Activated CD4-positive, alpha-beta memory T cell treated with anti-CD3 and anti-CD28 coated beads, Interleukin-2, amount 10 ng/mL, durations not matched to agents 7 days and 5 days (primary cell): Measurements from ENCODE around the gene SBF1. TPM values are rescaled to one million over a fixed set of nuclear protein-coding genes. Genes with fewer than 3 reads are reported as not detected.
"Not testable (repeated sequence)": the region's sequence is repeated elsewhere in the genome, so short reads cannot be mapped to it uniquely, and the experiment has no call there.

Experiments used
- CTCF ChIA-PET: fragments of 350-600 bp; sonication (Branson Sonifier 250); formaldehyde crosslinking; loops from one replicate; lab custom pipeline; 2021; ENCODE audit warnings: antibody characterized with exemption, inconsistent platforms; lab: Charles Lee
- POLR2A ChIA-PET: fragments of 350-600 bp; sonication (Branson Sonifier 250); formaldehyde crosslinking; loops from one replicate; lab custom pipeline; 2021; ENCODE audit warnings: antibody characterized with exemption; lab: Charles Lee
- DNase-seq: peaks from one replicate; pipeline ENCODE4 v3.0.0-alpha.2; 2020
- H3K27ac Mint-ChIP-seq: one replicate; pipeline ENCODE4 v1.8.0; 2021; ENCODE audit warnings: mild to moderate bottlenecking, mixed read lengths
- H3K27me3 Mint-ChIP-seq: one replicate; pipeline ENCODE4 v1.8.0; 2021; ENCODE audit warnings: mixed read lengths
- H3K36me3 Mint-ChIP-seq: one replicate; pipeline ENCODE4 v1.8.0; 2021; ENCODE audit warnings: low read depth, mixed read lengths
- H3K4me1 Mint-ChIP-seq: one replicate; pipeline ENCODE4 v1.8.0; 2021; ENCODE audit warnings: mixed read lengths
- H3K4me3 Mint-ChIP-seq: one replicate; pipeline ENCODE4 v1.8.0; 2021; ENCODE audit warnings: mild to moderate bottlenecking, mixed read lengths
- H3K9me3 Mint-ChIP-seq: one replicate; pipeline ENCODE4 v1.8.0; 2021; ENCODE audit warnings: mixed read lengths
- total RNA-seq, 2 experiments: library from RNA; stranded (reverse); gene quantifications; one replicate each; pipeline ENCODE4 v1.2.3, GENCODE V29; 2021

The SBF1 gene
- total RNA-seq, 2 experiments from 2014 or later: 181 to 196 TPM

- Mint-ChIP-seq H3K27ac (no peak overlapping the region), H3K4me1 (no peaks in the 10 kb centered on the region), H3K36me3 (peaks cover 21% of the 10 kb centered on the region), H3K9me3 (no peaks in the 10 kb centered on the region), H3K27me3 (no peaks in the 10 kb centered on the region), H3K4me3 (no peak overlapping the region)
- ChIA-PET CTCF (no interaction called here), POLR2A (interaction anchor here (1.1 kb wide), 1 partner anchor 74 kb away, joined by 3 read pairs; no protein-coding TSS in a partner anchor)
- DNase-seq: no peak
These were observed 39.4 kb downstream of the SBF1 start for GRCh38 chr22:50435291-50436014.

DNA sequence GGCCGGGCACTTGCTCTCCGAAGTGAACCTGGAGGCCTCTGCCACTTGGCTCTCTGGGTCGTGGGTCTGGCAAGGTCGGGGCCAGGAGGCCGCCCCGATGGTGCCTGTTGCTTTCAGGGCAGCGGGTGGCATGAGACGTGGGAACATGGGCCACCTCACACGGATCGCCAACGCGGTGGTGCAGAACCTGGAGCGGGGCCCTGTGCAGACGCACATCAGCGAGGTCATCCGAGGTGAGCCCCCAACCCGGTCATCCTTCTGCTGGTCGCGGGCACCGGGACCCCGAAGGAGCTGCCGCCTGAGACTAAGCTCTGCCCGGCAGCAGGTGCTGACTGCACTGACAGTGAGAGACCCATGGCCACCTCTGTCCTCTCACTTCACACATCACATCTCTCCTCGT, 40.0 kb downstream of the SBF1 start:
- Mint-ChIP-seq H3K36me3 (peaks cover 21% of the 10 kb centered on the region), H3K27me3 (no peaks in the 10 kb centered on the region), H3K4me1 (no peaks in the 10 kb centered on the region), H3K4me3 (no peak overlapping the region), H3K9me3 (no peaks in the 10 kb centered on the region), H3K27ac (no peak overlapping the region)
- POLR2A ChIA-PET: no interaction called here
- CTCF ChIA-PET: no interaction called here
- no peak for DNase-seq

- DNase-seq, H3K4me3 Mint-ChIP-seq, POLR2A ChIA-PET, H3K27me3 Mint-ChIP-seq, H3K4me1 Mint-ChIP-seq, H3K9me3 Mint-ChIP-seq, CTCF ChIA-PET, H3K27ac Mint-ChIP-seq: not testable (repeated sequence)
- peaks cover 31% of the 10 kb centered on the region for H3K36me3 Mint-ChIP-seq
These were observed 41.8 kb downstream of the SBF1 start for GRCh38 chr22:50432877-50433510.

GRCh38 chr22:50432131-50432876, 42.5 kb downstream of the SBF1 start:
- H3K4me3 Mint-ChIP-seq: no peak overlapping the region

DNA sequence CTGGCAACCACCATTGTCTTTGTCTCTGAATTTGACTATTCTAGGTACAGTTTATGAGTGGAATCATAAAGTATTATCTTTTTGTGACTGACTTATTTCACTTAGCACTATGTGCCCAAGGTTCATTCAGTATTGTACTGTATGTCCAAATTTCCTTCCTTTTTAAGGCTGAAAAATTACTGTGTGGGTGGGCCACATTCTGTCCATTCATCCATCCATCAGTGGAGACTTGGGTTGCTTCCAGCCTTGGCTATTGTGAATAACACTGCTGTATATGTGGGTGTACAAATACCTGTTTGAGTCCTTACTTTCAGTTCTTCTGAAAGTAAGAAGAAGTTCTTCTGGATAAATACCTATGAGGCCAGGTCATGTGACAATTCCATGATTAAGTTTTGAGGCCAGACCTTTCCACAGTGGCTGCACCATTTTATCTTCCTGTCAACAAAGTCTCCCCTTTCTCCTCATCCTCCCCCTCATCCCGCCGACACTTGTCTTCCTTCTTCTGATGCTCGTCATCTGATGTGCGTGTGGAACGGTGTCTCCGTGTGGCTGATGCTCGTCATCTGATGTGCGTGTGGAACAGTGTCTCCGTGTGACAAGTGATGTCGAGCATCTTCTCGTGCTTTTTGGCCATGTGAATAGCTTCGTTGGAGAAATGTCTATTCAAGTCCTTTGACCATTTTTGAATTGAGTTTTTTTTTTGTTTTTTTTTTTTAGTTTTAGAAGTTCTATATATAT, 49.5 kb downstream of the SBF1 start:
- H3K27ac Mint-ChIP-seq: no peak overlapping the region
- H3K36me3 Mint-ChIP-seq: peaks cover 43% of the 10 kb centered on the region
- POLR2A ChIA-PET: interaction anchor here (1.1 kb wide), 1 partner anchor 43 kb away, joined by 3 read pairs; no protein-coding TSS in a partner anchor
- H3K9me3 Mint-ChIP-seq: no peaks in the 10 kb centered on the region
- no peaks in the 10 kb centered on the region for H3K27me3 Mint-ChIP-seq
- DNase-seq: no peak
- no peaks in the 10 kb centered on the region for H3K4me1 Mint-ChIP-seq
- CTCF ChIA-PET: interaction anchor here (1.3 kb wide), 1 partner anchor 73 kb away, joined by 4 read pairs; no protein-coding TSS in a partner anchor
- no peak overlapping the region for H3K4me3 Mint-ChIP-seq

More at GRCh38 chr22:50432131-50432876, 42.5 kb downstream of the SBF1 start:
- POLR2A ChIA-PET: no interaction called here
- Mint-ChIP-seq H3K4me1 (no peaks in the 10 kb centered on the region), H3K36me3 (peaks cover 33% of the 10 kb centered on the region), H3K9me3 (no peaks in the 10 kb centered on the region), H3K27me3 (no peaks in the 10 kb centered on the region), H3K27ac (no peak overlapping the region)
- CTCF ChIA-PET: no interaction called here
- no peak for DNase-seq

DNA sequence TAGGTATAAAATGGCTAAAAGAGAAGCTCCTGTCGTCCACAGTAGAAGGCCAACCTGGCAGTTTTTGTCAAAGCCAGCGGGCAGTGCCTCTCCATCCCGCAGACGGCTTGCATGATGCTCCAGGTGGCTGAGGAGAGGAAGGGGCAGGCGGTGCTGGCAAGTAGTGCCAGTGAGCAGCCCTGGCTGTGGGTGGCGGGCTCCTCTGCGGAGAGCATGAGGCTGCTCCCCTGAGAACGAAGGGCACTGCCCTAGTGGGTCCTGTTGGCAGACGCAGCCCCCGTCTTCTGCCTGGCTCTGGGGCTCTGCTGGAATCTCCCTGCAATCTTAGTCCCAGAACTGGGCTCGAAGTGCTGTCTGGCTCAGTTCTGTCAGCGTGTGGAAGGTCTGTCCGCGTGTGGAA, 50.9 kb downstream of the SBF1 start:
- POLR2A ChIA-PET: no interaction called here
- CTCF ChIA-PET: no interaction called here

GRCh38 chr22:50422961-50423815, 51.6 kb downstream of the SBF1 start:
- H3K4me3 Mint-ChIP-seq: no peak overlapping the region
- no peak overlapping the region for H3K27ac Mint-ChIP-seq
- no peaks in the 10 kb centered on the region for H3K9me3 Mint-ChIP-seq
- CTCF ChIA-PET: no interaction called here
- peaks cover 48% of the 10 kb centered on the region for H3K36me3 Mint-ChIP-seq
- POLR2A ChIA-PET: no interaction called here
- no peak for DNase-seq
- H3K27me3 Mint-ChIP-seq: no peaks in the 10 kb centered on the region
- no peaks in the 10 kb centered on the region for H3K4me1 Mint-ChIP-seq

More for the DNA sequence above, 50.9 kb downstream of the SBF1 start:
- H3K27me3 Mint-ChIP-seq: no peaks in the 10 kb centered on the region
- DNase-seq: no peak
- no peak overlapping the region for H3K4me3 Mint-ChIP-seq
- H3K27ac Mint-ChIP-seq: no peak overlapping the region
- H3K9me3 Mint-ChIP-seq: no peaks in the 10 kb centered on the region
- H3K36me3 Mint-ChIP-seq: peaks cover 49% of the 10 kb centered on the region
- H3K4me1 Mint-ChIP-seq: no peaks in the 10 kb centered on the region

- CTCF ChIA-PET: no interaction called here
- H3K27me3 Mint-ChIP-seq: no peaks in the 10 kb centered on the region
- H3K36me3 Mint-ChIP-seq: peaks cover 52% of the 10 kb centered on the region
- no peak for DNase-seq
- H3K4me1 Mint-ChIP-seq: no peaks in the 10 kb centered on the region
- no peak overlapping the region for H3K27ac Mint-ChIP-seq
- no peak overlapping the region for H3K4me3 Mint-ChIP-seq
- POLR2A ChIA-PET: no interaction called here
- no peaks in the 10 kb centered on the region for H3K9me3 Mint-ChIP-seq
These were observed 52.8 kb downstream of the SBF1 start for GRCh38 chr22:50422046-50422445.

DNA sequence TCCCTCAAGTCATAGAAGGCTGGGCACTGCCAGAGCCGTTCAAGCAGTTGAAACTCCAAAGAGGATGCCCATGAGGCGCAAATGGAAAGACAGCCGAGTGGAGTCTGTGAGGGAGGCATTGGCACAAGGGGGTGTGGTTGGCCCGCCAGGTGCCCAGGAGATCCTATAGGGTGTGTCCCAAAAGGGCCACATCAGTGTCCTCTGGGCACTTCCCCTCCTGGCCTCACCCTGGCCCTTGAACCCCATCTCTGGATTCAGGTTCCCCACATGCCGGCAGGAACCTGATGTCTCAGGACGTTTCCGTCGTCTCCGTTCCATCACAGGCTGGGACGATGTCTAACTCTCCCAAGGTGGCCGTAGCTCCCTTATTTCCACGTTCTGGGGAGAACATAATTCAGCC, 54.3 kb downstream of the SBF1 start:
- H3K27ac Mint-ChIP-seq: no peak overlapping the region
- H3K4me3 Mint-ChIP-seq: no peak overlapping the region
- no peaks in the 10 kb centered on the region for H3K9me3 Mint-ChIP-seq
- no peak for DNase-seq
- no peaks in the 10 kb centered on the region for H3K27me3 Mint-ChIP-seq
- ChIA-PET POLR2A (interaction anchor here (0.6 kb wide), 1 partner anchor 21 kb away, joined by 3 read pairs; no protein-coding TSS in a partner anchor), CTCF (no interaction called here)
- peaks cover 57% of the 10 kb centered on the region for H3K36me3 Mint-ChIP-seq
- H3K4me1 Mint-ChIP-seq: no peaks in the 10 kb centered on the region

DNA sequence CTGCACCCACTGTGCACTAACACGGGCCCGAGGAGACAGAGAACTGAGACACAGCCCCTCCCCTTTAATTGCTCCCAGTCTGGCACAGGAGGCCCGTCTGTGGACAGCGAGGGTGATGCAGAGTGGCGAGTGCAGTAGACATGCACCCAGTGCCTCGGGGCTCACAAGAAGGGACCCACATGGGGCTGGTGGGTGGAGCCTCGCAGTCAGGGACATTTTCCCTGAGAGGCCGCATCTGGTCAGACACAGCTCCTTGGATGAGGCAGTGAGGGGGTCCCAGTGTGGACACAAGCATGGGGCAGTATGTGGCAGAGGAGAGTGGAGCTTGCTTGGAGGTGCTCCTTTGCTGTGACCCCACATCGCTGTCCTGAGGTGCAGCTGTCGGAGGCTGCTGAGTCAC, 54.8 kb downstream of the SBF1 start:
- Mint-ChIP-seq H3K4me1 (no peaks in the 10 kb centered on the region), H3K9me3 (no peaks in the 10 kb centered on the region), H3K4me3 (no peak overlapping the region), H3K36me3 (peaks cover 53% of the 10 kb centered on the region), H3K27ac (no peak overlapping the region), H3K27me3 (no peaks in the 10 kb centered on the region)
- CTCF ChIA-PET: no interaction called here
- no peak for DNase-seq
- POLR2A ChIA-PET: interaction anchor here (0.6 kb wide), 1 partner anchor 22 kb away, joined by 3 read pairs; no protein-coding TSS in a partner anchor

DNA sequence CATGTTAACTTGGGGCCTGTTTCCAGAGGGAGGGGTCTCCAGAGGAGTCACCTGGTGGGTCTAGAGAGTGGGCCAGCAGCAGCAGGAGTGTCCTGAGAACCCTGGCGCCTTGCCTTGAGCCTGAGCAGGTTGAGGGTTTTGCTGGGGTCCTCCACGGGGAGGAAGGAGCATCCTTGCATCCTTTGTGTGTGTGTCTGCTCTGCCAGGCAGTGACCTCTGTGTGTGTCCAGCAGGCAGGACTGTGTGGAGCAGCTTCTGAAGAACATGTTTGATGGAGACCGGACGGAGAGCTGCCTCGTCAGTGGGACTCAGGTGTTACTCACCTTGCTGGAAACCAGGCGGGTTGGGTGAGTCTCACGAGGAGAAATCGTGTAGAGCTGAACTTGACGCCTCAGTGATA, 55.7 kb downstream of the SBF1 start:
- ChIA-PET POLR2A (no interaction called here), CTCF (no interaction called here)
- H3K27ac Mint-ChIP-seq: no peak overlapping the region
- H3K36me3 Mint-ChIP-seq: peaks cover 52% of the 10 kb centered on the region
- no peaks in the 10 kb centered on the region for H3K9me3 Mint-ChIP-seq
- no peaks in the 10 kb centered on the region for H3K4me1 Mint-ChIP-seq
- no peak overlapping the region for H3K4me3 Mint-ChIP-seq
- H3K27me3 Mint-ChIP-seq: no peaks in the 10 kb centered on the region
- DNase-seq: no peak

DNA sequence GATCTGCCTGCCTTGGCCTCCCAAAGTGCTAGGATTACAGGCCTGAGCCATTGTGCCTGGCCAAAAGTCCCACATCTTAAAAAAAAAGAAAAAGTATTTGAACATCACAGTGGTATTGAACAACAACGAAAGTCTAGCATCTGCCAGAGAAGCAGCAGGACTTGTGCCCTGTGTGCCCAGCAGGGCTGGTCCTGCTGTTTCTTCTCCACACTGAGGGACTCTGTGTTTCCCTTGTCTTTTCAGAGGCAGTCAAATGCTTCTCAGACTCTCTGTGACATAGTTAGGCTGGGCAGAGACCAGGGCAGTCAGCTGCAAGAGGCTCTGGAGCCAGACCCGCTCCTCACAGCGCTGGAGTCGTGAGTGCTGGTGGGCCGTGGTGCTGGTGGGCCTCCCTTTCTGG, 56.2 kb downstream of the SBF1 start:
- H3K27me3 Mint-ChIP-seq: no peaks in the 10 kb centered on the region
- H3K36me3 Mint-ChIP-seq: peaks cover 51% of the 10 kb centered on the region
- DNase-seq: no peak
- no peaks in the 10 kb centered on the region for H3K4me1 Mint-ChIP-seq
- POLR2A ChIA-PET: interaction anchor here (1.2 kb wide), 1 partner anchor 52 kb away, joined by 3 read pairs; no protein-coding TSS in a partner anchor
- H3K9me3 Mint-ChIP-seq: no peaks in the 10 kb centered on the region
- no peak overlapping the region for H3K4me3 Mint-ChIP-seq
- no peak overlapping the region for H3K27ac Mint-ChIP-seq
- CTCF ChIA-PET: no interaction called here
